K562 (cell line): ENCODE data around the gene MYOM1. TPM values are rescaled to one million over a fixed set of nuclear protein-coding genes. Genes with fewer than 3 reads are reported as not detected.
A peak's percentile ranks its signal among the peaks of the same experiment; 100 is the strongest.

ENCODE experiments used
- ARID1B ChIP-seq: fragments of 450-650 bp; IDR thresholded peaks from 2 replicates; pipeline ENCODE4 v1.6.1; 2016; ENCODE audit warnings: antibody characterized with exemption, mild to moderate bottlenecking, inconsistent platforms
- BHLHE40 ChIP-seq: IDR thresholded peaks from 2 replicates; pipeline ENCODE4 v1.6.1; 2011; ENCODE audit warnings: low read length, improper control_type of control experiment
- DPF2 ChIP-seq: fragments of 450-650 bp; IDR thresholded peaks from 2 replicates; pipeline ENCODE4 v1.6.1; 2016
- L3MBTL2 ChIP-seq: fragments of 450-650 bp; IDR thresholded peaks from 2 replicates; pipeline ENCODE4 v1.6.1; 2016; ENCODE audit warnings: mild to moderate bottlenecking, moderate library complexity
- MBD1 ChIP-seq: fragments of 250-450 bp; sonication (Bioruptor Pico); IDR thresholded peaks from 2 replicates; pipeline ENCODE4 v1.8.0; 2022; ENCODE audit warnings: inconsistent platforms
- MCM5 ChIP-seq: fragments of 450-650 bp; IDR thresholded peaks from 2 replicates; pipeline ENCODE4 v1.6.1; 2016; ENCODE audit warnings: low read depth
- NCOA1 ChIP-seq: fragments of 450-650 bp; IDR thresholded peaks from 2 replicates; pipeline ENCODE4 v1.6.1; 2016; ENCODE audit warnings: low read depth
- NCOA6 ChIP-seq: fragments of 450-650 bp; IDR thresholded peaks from 2 replicates; pipeline ENCODE4 v1.6.1; 2017; ENCODE audit warnings: mild to moderate bottlenecking
- NEUROD1 ChIP-seq: fragments of 150-350 bp; IDR thresholded peaks from 2 replicates; pipeline ENCODE4 v1.6.1; 2014; ENCODE audit warnings: borderline replicate concordance, low read length, low read depth; ENCODE audit not compliant: partially characterized antibody
- NFIX ChIP-seq: fragments of 250-450 bp; sonication (Bioruptor Pico); IDR thresholded peaks from 2 replicates; pipeline ENCODE4 v1.4.0; 2020; ENCODE audit warnings: low read depth, mild to moderate bottlenecking, moderate library complexity
- PML ChIP-seq: IDR thresholded peaks from 2 replicates; pipeline ENCODE4 v1.6.1; 2012; ENCODE audit warnings: low read length, inconsistent platforms
- POU5F1 ChIP-seq: fragments of 150-350 bp; IDR thresholded peaks from 2 replicates; pipeline ENCODE4 v1.6.1; 2014; ENCODE audit warnings: borderline replicate concordance, low read length, low read depth, mild to moderate bottlenecking; ENCODE audit not compliant: partially characterized antibody
- PTBP1 ChIP-seq: fragments of 200-400 bp; formaldehyde crosslinking; IDR thresholded peaks from 2 replicates; pipeline ENCODE4 v1.6.1; 2017; ENCODE audit warnings: low read depth, low read length
- RBM17 ChIP-seq: fragments of 200-400 bp; formaldehyde crosslinking; IDR thresholded peaks from 2 replicates; pipeline ENCODE4 v1.6.1; 2017; ENCODE audit warnings: low read depth, mild to moderate bottlenecking, low read length, borderline replicate concordance
- RBM22 ChIP-seq: fragments of 200-400 bp; formaldehyde crosslinking; IDR thresholded peaks from 2 replicates; pipeline ENCODE4 v1.6.1; 2018; ENCODE audit warnings: low read length, low read depth; ENCODE audit not compliant: poor library complexity, severe bottlenecking
- RUNX1 ChIP-seq: sonication (generic); IDR thresholded peaks from 2 replicates; pipeline ENCODE4 v1.6.1; 2016; ENCODE audit warnings: antibody characterized with exemption, low read depth
- SNRNP70 ChIP-seq: fragments of 200-400 bp; formaldehyde crosslinking; optimal IDR thresholded peaks from 2 replicates; pipeline ENCODE3; 2017; ENCODE audit warnings: low read depth, low read length
- TCF7 ChIP-seq: sonication (generic); IDR thresholded peaks from 2 replicates; pipeline ENCODE4 v1.6.1; 2016; ENCODE audit warnings: antibody characterized with exemption, borderline replicate concordance
- TGIF2 ChIP-seq: sonication (generic); formaldehyde crosslinking; IDR thresholded peaks from 2 replicates; pipeline ENCODE4 v1.8.1; 2022; ENCODE audit warnings: mild to moderate bottlenecking, missing genetic modification reagents, moderate library complexity
- ZNF41 ChIP-seq: fragments of 250-450 bp; sonication (Bioruptor Pico); conservative IDR thresholded peaks from 2 replicates; pipeline ENCODE4 v1.4.0; 2020; ENCODE audit warnings: mild to moderate bottlenecking
- ZNF668 ChIP-seq: fragments of 250-450 bp; sonication (Bioruptor Pico); IDR thresholded peaks from 2 replicates; pipeline ENCODE4 v1.8.0; 2022; ENCODE audit warnings: mild to moderate bottlenecking, inconsistent platforms
- ZNF707 ChIP-seq: fragments of 250-450 bp; sonication (Bioruptor Pico); conservative IDR thresholded peaks from 2 replicates; pipeline ENCODE4 v1.8.0; 2022; ENCODE audit warnings: inconsistent platforms, mild to moderate bottlenecking, moderate library complexity
- polyA plus RNA-seq, 8 experiments: library from polyadenylated mRNA; depleted of rRNA in 4 of 8; stranded (reverse) in 5 of 8; unstranded in 3 of 8; fragments of >200 nt; fragmentation: Nextera tagmentation in 2 of 8; fragmentation: Illumina TruSeq in 1 of 8; extraction: Ambion mirVana in 2 of 8; extraction: Trizol in 1 of 8; gene quantifications; 2 replicates each; pipeline versions ENCODE4 v1.2.1 to v1.2.3, GENCODE V29; 2011 to 2014; ENCODE audit warnings: inconsistent platforms in 1 of 8, missing spikeins in 1 of 8
- total RNA-seq, 7 experiments: library from RNA; depleted of rRNA in 6 of 7; stranded (reverse); fragments of >200 nt in 6 of 7; fragmentation: Illumina TruSeq in 2 of 7; extraction: Trizol in 2 of 7; gene quantifications; 2 replicates each; pipeline versions ENCODE4 v1.2.1 to v1.2.3, GENCODE V29; 2011 to 2021; ENCODE audit warnings: low replicate concordance in 1 of 7
- TF ChIP-seq, protein P1 (sequence below): fragments of 250-450 bp; sonication (Bioruptor Pico); IDR thresholded peaks from 2 replicates; pipeline ENCODE4 v1.8.0; 2021; ENCODE audit warnings: moderate library complexity, mild to moderate bottlenecking, inconsistent platforms
- TF ChIP-seq, protein P2 (sequence below): IDR thresholded peaks from 2 replicates; pipeline ENCODE4 v1.6.1; 2014; ENCODE audit warnings: antibody characterized with exemption

Gene MYOM1
- total and polyA plus RNA-seq, 9 of the 15 experiments (the other 6 are each of a cell fraction or from before 2014, with no cell fraction given): 0.01 to 0.62 (median 0.25) TPM

GRCh38 chr18:3247240-3248061, 27.7 kb upstream of the MYOM1 start, which contains the start of gene MYL12A (continued):
- TF ChIP-seq MBD1 (CRISPR knock-in tag) (no peak), ZNF707 (CRISPR knock-in tag) (no peak), NEUROD1 (peak; percentile 97), NCOA1 (peak; percentile 93), RBM17 (no peak), ZNF668 (CRISPR knock-in tag) (no peak), DPF2 (no peak; the same call in 1 of the 2 replicates), SNRNP70 (no peak), ZNF41 (CRISPR knock-in tag) (no peak), TCF7 (peak; percentile 63; the same call in 1 of the 2 replicates), PTBP1 (0 out of 2 replicates have a peak, but pooled peaks have one; percentile 54), POU5F1 (no peak), ARID1B (no peak), RBM22 (peak; percentile 93), NFIX (CRISPR knock-in tag) (no peak), NCOA6 (no peak), RUNX1 (no peak; the same call in none of the 2 replicates), BHLHE40 (peak; percentile 94), TGIF2 (CRISPR knock-in tag) (peak; percentile 96), MCM5 (no peak), PML (peak; percentile 89), L3MBTL2 (peak; percentile 74)
- TF ChIP-seq, protein P1, sequence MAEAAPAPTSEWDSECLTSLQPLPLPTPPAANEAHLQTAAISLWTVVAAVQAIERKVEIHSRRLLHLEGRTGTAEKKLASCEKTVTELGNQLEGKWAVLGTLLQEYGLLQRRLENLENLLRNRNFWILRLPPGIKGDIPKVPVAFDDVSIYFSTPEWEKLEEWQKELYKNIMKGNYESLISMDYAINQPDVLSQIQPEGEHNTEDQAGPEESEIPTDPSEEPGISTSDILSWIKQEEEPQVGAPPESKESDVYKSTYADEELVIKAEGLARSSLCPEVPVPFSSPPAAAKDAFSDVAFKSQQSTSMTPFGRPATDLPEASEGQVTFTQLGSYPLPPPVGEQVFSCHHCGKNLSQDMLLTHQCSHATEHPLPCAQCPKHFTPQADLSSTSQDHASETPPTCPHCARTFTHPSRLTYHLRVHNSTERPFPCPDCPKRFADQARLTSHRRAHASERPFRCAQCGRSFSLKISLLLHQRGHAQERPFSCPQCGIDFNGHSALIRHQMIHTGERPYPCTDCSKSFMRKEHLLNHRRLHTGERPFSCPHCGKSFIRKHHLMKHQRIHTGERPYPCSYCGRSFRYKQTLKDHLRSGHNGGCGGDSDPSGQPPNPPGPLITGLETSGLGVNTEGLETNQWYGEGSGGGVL: no peak
- TF ChIP-seq, protein P2, sequence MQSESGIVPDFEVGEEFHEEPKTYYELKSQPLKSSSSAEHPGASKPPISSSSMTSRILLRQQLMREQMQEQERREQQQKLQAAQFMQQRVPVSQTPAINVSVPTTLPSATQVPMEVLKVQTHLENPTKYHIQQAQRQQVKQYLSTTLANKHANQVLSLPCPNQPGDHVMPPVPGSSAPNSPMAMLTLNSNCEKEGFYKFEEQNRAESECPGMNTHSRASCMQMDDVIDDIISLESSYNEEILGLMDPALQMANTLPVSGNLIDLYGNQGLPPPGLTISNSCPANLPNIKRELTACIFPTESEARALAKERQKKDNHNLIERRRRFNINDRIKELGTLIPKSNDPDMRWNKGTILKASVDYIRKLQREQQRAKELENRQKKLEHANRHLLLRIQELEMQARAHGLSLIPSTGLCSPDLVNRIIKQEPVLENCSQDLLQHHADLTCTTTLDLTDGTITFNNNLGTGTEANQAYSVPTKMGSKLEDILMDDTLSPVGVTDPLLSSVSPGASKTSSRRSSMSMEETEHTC: 0 out of 2 replicates have a peak, but pooled peaks have one; percentile 21
